HCT116 (cell line): ENCODE measurements around the gene EMC10. TPM values are rescaled to one million over a fixed set of nuclear protein-coding genes. Genes with fewer than 3 reads are reported as not detected.

Experiments
- ATAC-seq: fragments of 200-7000 bp; cut with Tn5 transposase; 2 replicates; pipeline ENCODE4 v1.9.1; 2020; ENCODE audit warnings: mild to moderate bottlenecking, moderate library complexity
- BruUV-seq: library from RNA; stranded (reverse); fragments of 400-500 nt; replicated peaks from 2 replicates; lab custom pipeline; 2021; lab: Mats Ljungman, UMichigan
- CTCF ChIA-PET: fragments of 300-600 bp; sonication (Branson Sonifier 250); formaldehyde crosslinking; loops from one replicate; lab custom pipeline; 2021; ENCODE audit warnings: antibody characterized with exemption; lab: Charles Lee
- POLR2A ChIA-PET: fragments of 300-600, 350-600 bp; sonication (Branson Sonifier 250); formaldehyde crosslinking; loops from one replicate; lab custom pipeline; 2021; ENCODE audit warnings: antibody characterized with exemption; lab: Charles Lee
- RAD21 ChIA-PET, 2 experiments: fragments of 300-600 bp; sonication (Branson Sonifier 250); formaldehyde crosslinking; loops; one replicate each; lab custom pipeline; 2023; ENCODE audit warnings: low total read pairs in 2 of 2; ENCODE audit not compliant: uncharacterized antibody in 2 of 2, unreplicated experiment in 2 of 2, low non-redundant PET in 1 of 2; lab: Charles Lee
- DNase-seq: peaks from one replicate; pipeline ENCODE4 v3.0.0-alpha.2; 2010; ENCODE audit warnings: low read depth, low spot score
- H2AFZ ChIP-seq: fragments of 200-600 bp; shearing (Covaris generic), sonication (generic); 2 replicates; pipeline ENCODE4 v1.6.1; 2017; ENCODE audit warnings: low read depth, mixed run types, mixed read lengths, antibody characterized with exemption, low read length; ENCODE audit not compliant: poor library complexity, severe bottlenecking
- H3K27ac ChIP-seq: 2 replicates; pipeline ENCODE4 v1.5.1; 2012; ENCODE audit warnings: low read depth, low read length
- H3K27me3 ChIP-seq: fragments of 200-600 bp; sonication (generic); 2 replicates; pipeline ENCODE4 v1.6.1; 2016; ENCODE audit warnings: mixed run types, low read length, mixed read lengths; ENCODE audit not compliant: insufficient read depth
- H3K36me3 ChIP-seq, 2 experiments: fragments of 200-500 bp in 1 of 2; fragments of 200-600 bp in 1 of 2; sonication (Bioruptor generic) in 1 of 2; sonication (generic) in 1 of 2; 2 replicates each; pipeline versions ENCODE4 v1.5.1 to v1.6.1; 2014 to 2016; ENCODE audit warnings: low read length in 2 of 2, inconsistent platforms in 1 of 2, mixed read lengths in 1 of 2, mixed run types in 1 of 2; ENCODE audit not compliant: insufficient read depth in 2 of 2, control insufficient read depth in 1 of 2
- H3K4me1 ChIP-seq, 2 experiments: fragments of 200-600 bp in 1 of 2; sonication (generic) in 1 of 2; 2 replicates each; pipeline versions ENCODE4 v1.5.1 to v1.6.1; 2012 to 2017; ENCODE audit warnings: low read length in 2 of 2, inconsistent platforms in 1 of 2, mild to moderate bottlenecking in 1 of 2, mixed read lengths in 1 of 2, mixed run types in 1 of 2, moderate library complexity in 1 of 2; ENCODE audit not compliant: insufficient read depth in 2 of 2, control insufficient read depth in 1 of 2
- H3K4me2 ChIP-seq: fragments of 200-600 bp; sonication (generic); 2 replicates; pipeline ENCODE4 v1.6.1; 2017; ENCODE audit warnings: mixed run types, low read length, mixed read lengths
- H3K4me3 ChIP-seq, 2 experiments: fragments of 200-600 bp in 1 of 2; sonication (generic) in 1 of 2; replicated peaks in 1 of 2; 2 replicates each; pipeline ENCODE4 v1.5.1; 2011 to 2016; ENCODE audit warnings: low read length in 2 of 2, control low read depth in 1 of 2, low read depth in 1 of 2, mild to moderate bottlenecking in 1 of 2, mixed read lengths in 1 of 2, mixed run types in 1 of 2
- H3K79me2 ChIP-seq: fragments of 200-600 bp; sonication (generic); 2 replicates; pipeline ENCODE4 v1.6.1; 2017; ENCODE audit warnings: mild to moderate bottlenecking, mixed run types, low read length, moderate library complexity, mixed read lengths; ENCODE audit not compliant: insufficient read depth
- H3K9ac ChIP-seq: fragments of 200-600 bp; sonication (generic); 2 replicates; pipeline ENCODE4 v1.6.1; 2016; ENCODE audit warnings: low read length, mixed read lengths
- H3K9me2 ChIP-seq: fragments of 200-600 bp; sonication (generic), shearing (Covaris generic); 2 replicates; pipeline ENCODE4 v1.6.1; 2017; ENCODE audit warnings: mixed run types, mild to moderate bottlenecking, moderate library complexity; ENCODE audit not compliant: insufficient read depth
- H3K9me3 ChIP-seq, 2 experiments: fragments of 200-500 bp in 1 of 2; fragments of 200-600 bp in 1 of 2; sonication (Bioruptor generic) in 1 of 2; sonication (generic) in 1 of 2; 2 replicates each; pipeline ENCODE4 v1.6.1; 2014 to 2017; ENCODE audit warnings: low read length in 2 of 2, mixed read lengths in 2 of 2, inconsistent platforms in 1 of 2, low read depth in 1 of 2, mild to moderate bottlenecking in 1 of 2, mixed run types in 1 of 2, moderate library complexity in 1 of 2; ENCODE audit not compliant: control insufficient read depth in 1 of 2, insufficient read depth in 1 of 2
- H4K20me1 ChIP-seq: fragments of 200-600 bp; sonication (generic), shearing (Covaris generic); 2 replicates; pipeline ENCODE4 v1.6.1; 2017; ENCODE audit warnings: mixed run types, mild to moderate bottlenecking, moderate library complexity; ENCODE audit not compliant: insufficient read depth
- CBX3 ChIP-seq: IDR thresholded peaks from 2 replicates; pipeline ENCODE4 v1.6.1; 2012; ENCODE audit warnings: low read depth
- CEBPB ChIP-seq: IDR thresholded peaks from 2 replicates; pipeline ENCODE4 v1.6.1; 2012; ENCODE audit warnings: low read depth
- EGR1 ChIP-seq: IDR thresholded peaks from 2 replicates; pipeline ENCODE4 v1.6.1; 2012; ENCODE audit warnings: low read depth
- ELF1 ChIP-seq: IDR thresholded peaks from 2 replicates; pipeline ENCODE4 v1.6.1; 2012; ENCODE audit warnings: low read depth, borderline replicate concordance
- EZH2 ChIP-seq: fragments of 200-600 bp; sonication (generic); IDR thresholded peaks from 2 replicates; pipeline ENCODE4 v1.6.1; 2017; ENCODE audit warnings: antibody characterized with exemption, mixed run types
- EZH2phosphoT487 ChIP-seq: fragments of 200-600 bp; IDR thresholded peaks from 2 replicates; pipeline ENCODE4 v1.6.1; 2018; ENCODE audit warnings: antibody characterized with exemption, borderline replicate concordance
- POLR2A ChIP-seq: IDR thresholded peaks from 2 replicates; pipeline ENCODE4 v1.7.0; 2011; ENCODE audit warnings: borderline replicate concordance; ENCODE audit not compliant: insufficient read depth, insufficient read length; ENCODE audit errors: extremely low read depth
- RAD21 ChIP-seq: IDR thresholded peaks from 2 replicates; pipeline ENCODE4 v1.6.1; 2012; ENCODE audit warnings: low read depth, mild to moderate bottlenecking
- REST ChIP-seq: IDR thresholded peaks from 2 replicates; pipeline ENCODE4 v1.6.1; 2012; ENCODE audit warnings: low read depth
- SIN3A ChIP-seq: IDR thresholded peaks from 2 replicates; pipeline ENCODE4 v1.6.1; 2012; ENCODE audit warnings: low read depth
- SP1 ChIP-seq: IDR thresholded peaks from 2 replicates; pipeline ENCODE4 v1.6.1; 2012; ENCODE audit warnings: low read depth
- SRF ChIP-seq: IDR thresholded peaks from 2 replicates; pipeline ENCODE4 v1.6.1; 2012; ENCODE audit warnings: low read depth
- TCF7L2 ChIP-seq: IDR thresholded peaks from 2 replicates; pipeline ENCODE4 v1.7.0; 2011; ENCODE audit warnings: borderline replicate concordance, inconsistent platforms; ENCODE audit not compliant: insufficient read depth, insufficient read length; ENCODE audit errors: extremely low read depth
- YY1 ChIP-seq: IDR thresholded peaks from 2 replicates; pipeline ENCODE4 v1.6.1; 2011; ENCODE audit warnings: low read length, low read depth, moderate library complexity, mild to moderate bottlenecking; ENCODE audit not compliant: insufficient replicate concordance; ENCODE audit errors: extremely low read depth
- ZFX ChIP-seq: fragments of 450-650 bp; IDR thresholded peaks from 2 replicates; pipeline ENCODE4 v1.6.1; 2017
- intact Hi-C: fragments of 100-400 bp; cut with micrococcal nuclease; formaldehyde crosslinking; loops from 2 replicates; pipeline ENCODE4 v1.10.0; 2022
- total RNA-seq: library from RNA; stranded (reverse); gene quantifications from one replicate; pipeline ENCODE4 v1.2.1, GENCODE V29; 2021; ENCODE audit not compliant: unreplicated experiment
- TF ChIP-seq, protein P1 (sequence below): IDR thresholded peaks from 2 replicates; pipeline ENCODE4 v1.6.1; 2012
- TF ChIP-seq, protein P2 (sequence below): IDR thresholded peaks from 2 replicates; pipeline ENCODE4 v1.6.1; 2012

The EMC10 gene
- total RNA-seq, 1 experiment from 2014 or later = 92.4 TPM

- H4K20me1 ChIP-seq = no peaks in the 10 kb centered on the region
- no peak overlapping the region for H3K4me2 ChIP-seq
- no TSS peak for BruUV-seq
- H3K79me2 ChIP-seq = no peaks in the 10 kb centered on the region
- ATAC-seq = no peak
- H3K4me1 ChIP-seq = no peaks in the 10 kb centered on the region
- ChIA-PET CTCF (no interaction called here), POLR2A (no interaction called here), RAD21 (no interaction called here)
- no peak for DNase-seq
- intact Hi-C loops = no loop called here
- H3K9me2 ChIP-seq = no peaks in the 10 kb centered on the region
- H2AFZ ChIP-seq = no peak overlapping the region
- H3K27me3 ChIP-seq = no peaks in the 10 kb centered on the region
- H3K4me3 ChIP-seq = no peak overlapping the region
- no peak overlapping the region for H3K9ac ChIP-seq
- TF ChIP-seq, protein P1, sequence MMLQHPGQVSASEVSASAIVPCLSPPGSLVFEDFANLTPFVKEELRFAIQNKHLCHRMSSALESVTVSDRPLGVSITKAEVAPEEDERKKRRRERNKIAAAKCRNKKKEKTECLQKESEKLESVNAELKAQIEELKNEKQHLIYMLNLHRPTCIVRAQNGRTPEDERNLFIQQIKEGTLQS = no peak
- TF ChIP-seq EZH2 (no peak), SRF (no peak), ZFX (no peak), REST (no peak), SIN3A (no peak), YY1 (no peak), CEBPB (no peak), SP1 (no peak), CBX3 (no peak), RAD21 (no peak), EZH2phosphoT487 (no peak), EGR1 (no peak), ELF1 (no peak), TCF7L2 (no peak), POLR2A (no peak)
- TF ChIP-seq, protein P2, sequence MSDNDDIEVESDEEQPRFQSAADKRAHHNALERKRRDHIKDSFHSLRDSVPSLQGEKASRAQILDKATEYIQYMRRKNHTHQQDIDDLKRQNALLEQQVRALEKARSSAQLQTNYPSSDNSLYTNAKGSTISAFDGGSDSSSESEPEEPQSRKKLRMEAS = no peak
- H3K9me3 ChIP-seq = no peaks in the 10 kb centered on the region
- no peaks in the 10 kb centered on the region for H3K36me3 ChIP-seq
- no peak overlapping the region for H3K27ac ChIP-seq
Measured at GRCh38 chr19:50516964-50517703, 40.8 kb downstream of the EMC10 start.
